Activated T-cell treated with anti-CD3 and anti-CD28 coated beads, Interleukin-2, amount 50 U/mL, for 72 hours (primary cell): ENCODE results near the gene TMEM170A. TPM values are rescaled to one million over a fixed set of nuclear protein-coding genes. Genes with fewer than 3 reads are reported as not detected.

Source experiments
- ATAC-seq, 2 donors: fragments of 150-1000 bp; cut with Tn5 transposase; replicated peaks in 1 of 2; 2 replicates each; pipeline ENCODE4 v1.10.0; 2021; ENCODE audit warnings: moderate library complexity in 2 of 2, mild to moderate bottlenecking in 1 of 2
- DNase-seq, 2 donors: peaks; one replicate each; pipeline ENCODE4 v3.0.0; 2021 to 2022; ENCODE audit warnings: mixed read lengths in 1 of 2
- H3K27ac Mint-ChIP-seq: one replicate; pipeline ENCODE4 v1.8.0; 2022; ENCODE audit warnings: mild to moderate bottlenecking, moderate library complexity, mixed read lengths
- H3K27me3 Mint-ChIP-seq: one replicate; pipeline ENCODE4 v1.8.0; 2022; ENCODE audit warnings: low read depth, mixed read lengths
- H3K36me3 Mint-ChIP-seq, 2 donors: one replicate each; pipeline ENCODE4 v1.8.0; 2022; ENCODE audit warnings: mixed read lengths in 2 of 2, mild to moderate bottlenecking in 1 of 2; ENCODE audit not compliant: insufficient read depth in 2 of 2
- H3K4me1 Mint-ChIP-seq: one replicate; pipeline ENCODE4 v1.8.0; 2022; ENCODE audit warnings: low read depth, mixed read lengths
- H3K4me3 Mint-ChIP-seq, 2 donors: one replicate each; pipeline ENCODE4 v1.8.0; 2022; ENCODE audit warnings: mild to moderate bottlenecking in 2 of 2, mixed read lengths in 2 of 2, moderate library complexity in 2 of 2
- H3K9me3 Mint-ChIP-seq, 2 donors: one replicate each; pipeline ENCODE4 v1.8.0; 2022; ENCODE audit warnings: mixed read lengths in 2 of 2
- total RNA-seq, 2 donors: library from RNA; stranded (reverse); gene quantifications; one replicate each; pipeline ENCODE4 v1.2.3, GENCODE V29; 2022

Gene TMEM170A
- total RNA-seq, 2 donors from 2014 or later, result 34.8 to 34.9 TPM

DNA sequence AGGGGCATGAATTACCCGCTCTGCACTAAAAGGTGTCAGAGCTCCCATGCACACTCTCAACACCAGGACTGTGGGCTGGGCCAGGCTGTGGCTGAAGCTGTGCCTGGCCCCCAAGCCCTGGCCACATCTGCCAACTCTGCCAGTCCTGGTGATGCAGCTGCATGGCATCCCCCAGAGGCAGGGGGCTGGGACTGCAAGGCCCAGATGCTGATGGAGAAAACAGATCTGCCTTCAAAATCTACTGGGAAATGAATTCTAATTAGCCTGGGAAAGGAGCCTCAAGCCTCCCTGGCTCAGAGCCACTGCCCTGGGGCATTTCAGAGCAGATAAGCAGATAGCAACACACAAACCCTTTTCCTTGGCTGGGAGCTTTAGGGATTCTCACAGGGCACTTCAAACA is 27.4 kb upstream of the TMEM170A start:
- no peaks in the 10 kb centered on the region for H3K9me3 Mint-ChIP-seq
- no peaks in the 10 kb centered on the region for H3K36me3 Mint-ChIP-seq
- DNase-seq, result no peak
- H3K4me3 Mint-ChIP-seq, result no peak overlapping the region
- peaks cover 8% of the 10 kb centered on the region for H3K4me1 Mint-ChIP-seq
- peaks cover 13% of the 10 kb centered on the region for H3K27me3 Mint-ChIP-seq
- no peak for ATAC-seq
- H3K27ac Mint-ChIP-seq, result no peak overlapping the region

DNA sequence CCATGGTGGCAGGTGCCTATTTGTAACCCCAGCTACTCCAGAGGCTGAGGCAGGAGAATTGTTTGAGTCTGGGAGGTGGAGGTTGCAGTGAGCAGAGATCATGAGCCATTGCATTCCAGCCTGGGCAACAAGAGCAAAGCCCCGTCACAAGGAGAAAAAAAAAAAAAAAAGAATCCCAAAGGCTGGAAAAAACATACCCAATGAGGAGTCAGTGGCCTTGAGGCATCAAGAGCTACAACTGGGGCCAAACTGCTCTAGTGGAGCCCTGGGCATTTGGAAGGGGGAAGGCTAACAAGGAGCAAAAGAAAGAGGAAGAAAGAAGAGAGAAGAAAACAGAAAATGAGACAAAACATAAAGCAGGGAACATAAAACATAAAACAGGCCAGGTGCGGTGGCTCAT is 23.8 kb upstream of the TMEM170A start:
- Mint-ChIP-seq H3K27ac (no peak overlapping the region), H3K4me1 (no peaks in the 10 kb centered on the region), H3K9me3 (no peaks in the 10 kb centered on the region), H3K27me3 (no peaks in the 10 kb centered on the region), H3K4me3 (no peak overlapping the region), H3K36me3 (no peaks in the 10 kb centered on the region)
- DNase-seq (no peak), ATAC-seq (no peak)

DNA sequence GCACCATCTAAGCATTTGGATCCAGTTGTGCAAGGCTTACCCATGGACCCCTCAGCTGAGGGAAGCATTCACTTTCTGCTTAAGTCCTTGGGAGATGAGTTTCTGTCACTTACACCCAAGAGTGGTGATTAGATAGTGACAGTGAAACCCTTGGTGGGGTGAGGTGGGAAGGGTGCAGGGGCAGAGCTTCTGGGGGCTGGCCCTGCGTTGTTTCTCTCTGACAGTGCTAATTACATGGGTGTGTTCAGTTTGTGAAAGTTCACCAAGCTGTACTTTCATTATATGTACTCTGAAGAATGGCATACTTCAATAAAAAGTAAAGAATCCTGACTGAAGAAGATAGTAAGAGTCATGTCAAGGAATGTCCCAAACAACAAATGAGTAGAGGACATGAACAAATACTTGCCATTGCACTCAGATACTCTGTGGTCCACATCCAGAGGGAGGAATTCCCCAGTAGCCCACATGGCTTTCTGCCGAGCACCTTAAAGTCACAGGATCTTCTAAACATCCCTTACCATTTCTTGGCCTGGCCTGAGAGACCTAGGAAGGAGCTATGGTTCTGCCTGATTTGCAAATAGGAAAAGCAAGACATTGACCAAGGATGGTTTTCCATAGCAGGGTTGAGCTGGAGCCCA is 22.3 kb upstream of the TMEM170A start:
- Mint-ChIP-seq H3K9me3 (no peaks in the 10 kb centered on the region), H3K27me3 (no peaks in the 10 kb centered on the region), H3K27ac (no peak overlapping the region), H3K4me1 (no peaks in the 10 kb centered on the region), H3K4me3 (no peak overlapping the region), H3K36me3 (no peaks in the 10 kb centered on the region)
- DNase-seq (peak; percentile 7 to 10), ATAC-seq (peak; percentile 54 to 86)

DNA sequence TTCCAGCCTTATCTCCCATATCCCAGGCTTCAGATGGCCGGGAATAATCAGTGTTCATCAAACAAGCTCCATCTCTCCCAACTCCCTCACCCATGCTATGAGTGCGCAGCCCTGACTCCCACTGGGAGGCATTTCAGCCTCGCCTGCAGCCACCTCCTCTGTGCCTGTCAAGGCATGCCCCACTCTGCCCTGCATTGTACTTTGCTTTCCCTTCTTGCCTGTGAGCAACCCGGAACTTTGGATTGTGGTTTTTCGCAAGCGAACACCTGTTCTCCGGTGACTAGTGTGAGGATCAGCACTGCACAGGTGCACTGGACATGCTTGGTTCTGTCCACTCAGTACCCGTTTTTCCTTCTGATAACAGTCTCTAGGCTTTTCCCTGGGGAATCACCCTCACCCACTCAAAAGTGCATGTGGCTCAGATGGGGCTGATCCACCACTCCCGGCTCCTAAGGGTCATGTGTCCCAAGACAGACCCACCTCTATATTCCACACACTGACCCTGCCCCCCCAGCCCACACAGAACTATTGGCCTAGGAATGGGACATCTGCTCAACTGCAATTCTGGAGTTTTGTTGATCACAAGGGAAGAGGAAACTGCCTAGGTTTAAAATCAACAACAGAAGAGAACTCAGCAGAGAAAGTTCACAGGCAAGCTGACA is 21.7 kb upstream of the TMEM170A start:
- peaks cover 5% of the 10 kb centered on the region for H3K27me3 Mint-ChIP-seq
- H3K36me3 Mint-ChIP-seq, result no peaks in the 10 kb centered on the region
- DNase-seq (no peak), ATAC-seq (no peak)
- H3K4me1 Mint-ChIP-seq, result no peaks in the 10 kb centered on the region
- no peaks in the 10 kb centered on the region for H3K9me3 Mint-ChIP-seq
- H3K27ac Mint-ChIP-seq, result no peak overlapping the region
- H3K4me3 Mint-ChIP-seq, result no peak overlapping the region

DNA sequence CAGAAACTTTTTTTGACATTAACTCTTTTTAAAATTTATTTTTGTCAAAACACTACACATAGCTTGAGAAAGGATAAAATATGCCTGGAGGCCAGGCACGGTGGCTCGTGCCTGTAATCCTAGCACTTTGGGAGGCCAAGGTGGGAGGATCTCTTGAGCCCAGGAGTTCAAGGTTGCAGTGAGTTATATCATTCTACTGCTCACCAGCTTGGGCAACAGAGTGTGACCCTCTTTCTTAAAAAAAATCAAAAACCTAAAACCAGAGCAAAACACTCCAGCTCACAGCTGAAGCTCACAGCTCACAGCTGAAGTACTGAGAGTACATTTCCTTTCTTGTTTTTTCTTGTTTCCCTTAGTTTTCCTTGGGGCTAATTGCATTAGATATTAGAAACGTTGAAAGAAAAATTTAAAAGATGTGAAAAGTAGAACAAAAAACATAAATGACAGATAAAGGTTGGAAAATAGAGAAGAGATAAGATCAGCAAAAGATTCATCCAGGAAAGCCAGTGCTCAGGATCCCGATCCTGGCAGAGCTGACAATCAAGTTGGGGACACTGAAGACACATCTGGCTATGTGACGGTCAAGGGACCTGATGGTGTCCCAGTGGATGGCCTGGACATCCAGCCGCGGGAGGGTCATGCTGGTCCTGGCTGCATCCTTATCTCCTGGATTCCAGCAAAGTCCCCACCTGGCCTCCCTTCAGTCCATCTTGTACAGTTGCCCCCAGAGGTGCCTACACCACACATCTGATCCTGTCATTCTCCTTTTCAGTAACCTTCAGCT is 20.9 kb upstream of the TMEM170A start:
- H3K36me3 Mint-ChIP-seq, result no peaks in the 10 kb centered on the region
- no peak overlapping the region for H3K27ac Mint-ChIP-seq
- no peak overlapping the region for H3K4me3 Mint-ChIP-seq
- H3K27me3 Mint-ChIP-seq, result peaks cover 5% of the 10 kb centered on the region
- H3K4me1 Mint-ChIP-seq, result no peaks in the 10 kb centered on the region
- H3K9me3 Mint-ChIP-seq, result no peaks in the 10 kb centered on the region
- DNase-seq, result no peak
- ATAC-seq, result no peak

DNA sequence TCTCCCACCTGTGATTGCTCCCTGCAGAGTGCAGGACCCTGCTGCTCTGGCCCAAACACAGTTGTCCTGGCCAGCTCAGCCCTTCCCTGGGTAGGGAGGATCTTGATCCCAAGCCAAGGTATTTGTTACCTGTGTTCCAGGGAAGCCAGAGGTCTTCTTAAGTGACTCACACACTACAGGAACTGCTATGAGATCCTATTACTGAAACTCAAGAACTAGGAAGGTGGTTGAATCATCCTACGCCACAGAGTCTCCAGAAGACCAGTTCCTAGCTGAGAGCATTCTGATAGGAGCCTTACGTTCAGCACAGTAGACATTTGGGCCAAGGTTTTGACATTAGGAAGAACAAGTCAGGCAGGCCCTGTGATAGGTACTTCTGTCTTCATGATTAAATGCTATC is 18.7 kb upstream of the TMEM170A start:
- ATAC-seq (no peak), DNase-seq (no peak)
- no peak overlapping the region for H3K4me3 Mint-ChIP-seq
- H3K9me3 Mint-ChIP-seq, result no peaks in the 10 kb centered on the region
- no peaks in the 10 kb centered on the region for H3K36me3 Mint-ChIP-seq
- no peaks in the 10 kb centered on the region for H3K4me1 Mint-ChIP-seq
- peaks cover 5% of the 10 kb centered on the region for H3K27me3 Mint-ChIP-seq
- no peak overlapping the region for H3K27ac Mint-ChIP-seq

DNA sequence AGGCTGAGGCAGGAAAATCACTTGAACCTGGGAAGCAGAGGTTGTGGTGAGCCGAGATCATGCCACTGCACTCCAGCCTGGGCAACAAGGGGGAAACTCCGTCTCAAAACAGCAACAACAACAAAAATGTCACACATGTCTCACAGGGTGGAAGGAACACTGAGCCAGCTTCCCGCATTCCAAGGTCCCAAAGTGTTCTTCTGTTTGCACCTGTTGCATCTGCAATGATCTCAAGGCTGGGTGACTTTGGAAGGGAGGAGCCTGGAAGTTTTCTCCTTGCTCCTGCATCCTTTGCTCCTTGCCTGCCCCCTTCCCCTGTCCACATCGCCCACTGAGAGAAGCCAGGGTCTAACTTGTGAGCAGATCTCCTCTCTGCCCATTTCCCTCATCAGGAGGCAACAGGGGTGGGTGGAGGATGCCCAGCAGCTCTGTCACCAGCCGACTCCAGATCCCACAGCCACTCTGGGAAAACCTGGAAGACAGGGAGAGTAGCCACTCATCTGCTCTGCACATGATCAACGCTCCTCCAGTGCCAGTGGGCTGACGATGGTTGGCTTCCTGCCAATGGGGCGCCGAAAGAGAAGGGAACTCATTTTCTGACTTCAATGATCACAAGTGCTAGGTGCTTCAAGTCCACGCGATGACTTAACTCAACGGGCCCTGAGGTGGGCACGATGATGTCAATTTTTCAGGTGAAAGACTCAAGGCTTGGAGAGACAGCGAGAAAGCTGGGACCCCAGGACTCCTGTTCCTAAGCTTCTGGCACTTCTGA is 18.1 kb upstream of the TMEM170A start:
- Mint-ChIP-seq H3K27ac (no peak overlapping the region), H3K36me3 (no peaks in the 10 kb centered on the region), H3K4me3 (no peak overlapping the region), H3K27me3 (peaks cover 7% of the 10 kb centered on the region), H3K9me3 (no peaks in the 10 kb centered on the region), H3K4me1 (no peaks in the 10 kb centered on the region)
- DNase-seq, result no peak
- ATAC-seq, result no peak

DNA sequence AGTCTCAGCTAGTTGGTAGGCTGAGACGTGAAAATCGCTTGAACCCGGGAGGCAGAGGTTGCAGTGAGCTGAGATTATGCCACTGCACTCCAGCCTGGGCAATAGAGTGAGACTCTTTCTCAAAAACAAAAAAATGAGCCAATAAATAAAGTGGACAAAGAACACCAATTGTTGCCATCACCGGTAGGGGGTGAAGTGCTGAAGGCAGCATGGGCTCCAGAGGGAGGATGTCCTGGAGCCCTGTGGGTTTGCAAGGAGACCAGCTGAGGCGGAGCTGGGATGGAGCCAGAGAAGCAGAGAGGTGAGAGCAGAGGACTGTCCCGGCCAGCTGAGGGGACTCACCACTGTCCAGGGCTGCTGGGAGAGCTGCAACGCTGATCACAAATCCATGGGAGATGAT is 17.0 kb upstream of the TMEM170A start:
- no peaks in the 10 kb centered on the region for H3K36me3 Mint-ChIP-seq
- no peak for ATAC-seq
- H3K27ac Mint-ChIP-seq, result no peak overlapping the region
- peaks cover 17% of the 10 kb centered on the region for H3K27me3 Mint-ChIP-seq
- DNase-seq, result no peak
- no peaks in the 10 kb centered on the region for H3K4me1 Mint-ChIP-seq
- H3K4me3 Mint-ChIP-seq, result no peak overlapping the region
- no peaks in the 10 kb centered on the region for H3K9me3 Mint-ChIP-seq

DNA sequence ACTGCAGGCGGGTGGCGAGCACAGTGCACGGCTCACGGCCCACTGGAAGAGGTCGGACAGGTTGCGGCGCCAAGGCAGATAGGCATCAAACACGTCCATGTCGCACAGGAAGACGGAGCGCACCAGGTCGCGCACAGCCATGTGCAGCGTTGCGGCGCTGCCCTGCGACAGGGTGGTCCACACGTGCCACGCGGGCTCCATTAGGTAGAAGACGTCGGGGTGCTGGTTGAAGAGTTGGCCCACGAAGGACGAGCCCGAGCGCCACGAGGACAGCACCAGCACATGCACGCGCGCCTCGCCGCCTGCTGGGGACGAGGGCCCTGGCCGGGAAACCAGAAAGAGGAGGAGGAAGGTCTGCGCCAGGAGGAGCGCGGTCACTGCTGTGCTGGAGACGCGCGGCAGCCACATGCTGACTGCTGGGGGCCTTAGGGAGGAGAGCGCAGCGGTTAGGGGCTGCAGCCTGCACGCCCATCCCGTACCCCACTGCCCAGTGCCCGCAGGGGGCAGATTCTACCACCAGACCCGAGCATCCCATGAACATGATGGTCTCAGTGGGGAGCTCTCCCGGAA is 15.0 kb upstream of the TMEM170A start:
- Mint-ChIP-seq H3K27me3 (peaks cover 17% of the 10 kb centered on the region), H3K4me3 (no peak overlapping the region), H3K4me1 (no peaks in the 10 kb centered on the region), H3K9me3 (no peaks in the 10 kb centered on the region), H3K36me3 (no peaks in the 10 kb centered on the region), H3K27ac (no peak overlapping the region)
- DNase-seq, result no peak
- no peak for ATAC-seq

DNA sequence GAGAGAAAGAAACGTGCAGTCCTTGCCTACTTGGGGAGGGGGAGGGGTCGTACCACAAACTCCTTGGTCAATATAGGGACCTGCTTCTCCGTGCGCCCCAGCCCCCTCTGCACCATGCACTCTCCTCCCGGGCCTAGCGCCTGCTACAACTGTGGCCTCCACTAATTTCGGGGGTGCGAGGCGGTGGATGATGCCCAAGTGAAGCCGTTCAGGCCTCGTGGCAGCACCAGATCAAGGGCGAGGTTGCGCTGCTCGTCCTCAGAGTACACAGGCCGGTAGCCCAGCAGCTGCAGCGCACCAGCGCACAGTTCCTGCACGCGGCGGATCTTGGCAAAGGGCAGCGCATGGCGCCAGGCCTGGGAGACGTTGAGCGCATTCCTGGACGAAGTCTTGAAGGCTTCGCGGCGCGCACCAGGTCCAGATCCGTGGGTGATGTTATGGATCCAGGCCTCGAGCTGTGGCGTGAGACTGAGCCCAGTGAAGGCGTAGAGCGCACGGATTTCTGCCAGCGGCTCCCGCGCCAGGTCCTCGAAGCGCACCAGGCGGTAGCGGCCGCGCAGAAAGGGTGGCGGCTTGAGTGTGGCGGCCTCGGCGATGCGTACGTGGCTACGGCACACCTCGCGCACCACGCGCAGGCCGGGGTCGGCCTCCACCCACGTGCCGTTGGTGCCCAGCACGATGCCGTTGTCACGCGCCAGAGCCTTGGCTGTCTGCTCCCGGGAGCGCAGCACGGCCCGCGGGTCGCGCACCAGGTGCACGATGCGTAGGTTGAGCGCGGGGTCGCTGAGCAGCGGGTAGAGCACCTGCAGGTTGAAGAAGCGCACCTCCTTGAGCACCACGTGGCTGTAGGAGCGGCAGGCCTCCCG is 14.2 kb upstream of the TMEM170A start:
- H3K4me3 Mint-ChIP-seq, result no peak overlapping the region
- H3K27me3 Mint-ChIP-seq, result peaks cover 17% of the 10 kb centered on the region

DNA sequence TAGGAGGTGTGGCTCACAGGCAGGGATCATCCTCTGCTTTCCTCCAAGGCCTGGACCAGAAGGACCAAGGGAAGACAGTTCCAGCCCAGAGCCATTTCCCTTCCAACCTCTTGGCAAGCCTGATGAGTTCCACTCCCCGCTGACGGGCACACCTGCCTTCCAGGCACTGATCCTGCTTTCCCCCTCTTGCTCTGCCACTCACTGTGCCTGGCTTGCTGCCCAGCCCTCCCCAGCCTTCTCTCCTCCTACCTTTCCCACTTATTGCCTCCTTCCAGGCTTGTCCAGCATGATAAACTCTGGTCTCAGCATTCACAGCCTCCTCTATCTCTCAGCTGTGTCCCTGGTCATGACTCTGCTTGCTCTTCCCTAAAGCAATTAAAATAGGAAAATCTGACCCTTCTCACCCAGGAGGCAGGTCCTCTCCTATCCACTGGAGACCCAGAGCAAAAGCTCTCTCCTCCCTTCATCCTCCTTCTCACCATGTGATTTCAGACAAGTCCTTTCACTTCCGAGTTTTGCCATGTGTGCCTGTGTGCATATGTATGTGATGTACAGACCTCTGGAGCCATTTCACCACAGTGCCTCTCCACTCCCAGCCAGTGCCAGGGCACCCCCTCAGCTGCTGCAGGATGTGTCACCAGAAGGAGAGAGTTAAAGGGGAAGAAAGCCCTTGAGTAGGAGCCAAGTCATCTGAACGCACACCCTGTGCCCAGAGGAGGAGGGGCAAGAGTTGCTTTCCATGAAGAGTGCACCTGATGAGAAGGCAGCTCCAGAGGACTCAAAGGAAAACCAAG is 13.4 kb upstream of the TMEM170A start:
- Mint-ChIP-seq H3K4me1 (no peaks in the 10 kb centered on the region), H3K27ac (no peak overlapping the region), H3K4me3 (no peak overlapping the region), H3K27me3 (peaks cover 17% of the 10 kb centered on the region), H3K36me3 (no peaks in the 10 kb centered on the region), H3K9me3 (no peaks in the 10 kb centered on the region)
- DNase-seq, result no peak
- ATAC-seq, result no peak

More for the DNA sequence above, 14.2 kb upstream of the TMEM170A start:
- ATAC-seq (no peak), DNase-seq (no peak)
- H3K27ac Mint-ChIP-seq, result no peak overlapping the region
- H3K36me3 Mint-ChIP-seq, result no peaks in the 10 kb centered on the region
- no peaks in the 10 kb centered on the region for H3K9me3 Mint-ChIP-seq
- no peaks in the 10 kb centered on the region for H3K4me1 Mint-ChIP-seq
